ENCODE data around the gene CDH12.
"Not testable (repeated sequence)": the region's sequence is repeated elsewhere in the genome, so short reads cannot be mapped to it uniquely, and the experiment has no call there.

CDH12 gene

GRCh38 chr5:22651355-22651754 lies 201.8 kb downstream of the CDH12 start:
- in situ Hi-C loops (cut with MboI; ENCODE audit: low sequenced_read_pairs), result no loop called here

- in situ Hi-C loops (cut with MboI; ENCODE audit: low sequenced_read_pairs), result no loop called here
Observed at GRCh38 chr5:22650511-22650910, 202.6 kb downstream of the CDH12 start.

GRCh38 chr5:22649074-22649473 lies 204.1 kb downstream of the CDH12 start:
- in situ Hi-C loops (cut with MboI; ENCODE audit: low sequenced_read_pairs), result no loop called here

GRCh38 chr5:22644859-22645258 lies 208.3 kb downstream of the CDH12 start:
- in situ Hi-C loops (cut with MboI; ENCODE audit: low sequenced_read_pairs), result no loop called here

- in situ Hi-C loops (cut with MboI; ENCODE audit: low sequenced_read_pairs), result no loop called here
Observed at GRCh38 chr5:22643356-22643755, 209.8 kb downstream of the CDH12 start.

- in situ Hi-C loops (cut with MboI; ENCODE audit: low sequenced_read_pairs), result no loop called here
Observed at GRCh38 chr5:22631683-22632082, 221.5 kb downstream of the CDH12 start.

GRCh38 chr5:22627029-22627428 lies 226.1 kb downstream of the CDH12 start:
- in situ Hi-C loops (cut with MboI; ENCODE audit: low sequenced_read_pairs), result no loop called here

GRCh38 chr5:22625451-22625850 lies 227.7 kb downstream of the CDH12 start:
- in situ Hi-C loops (cut with MboI; ENCODE audit: low sequenced_read_pairs), result no loop called here

- in situ Hi-C loops (cut with MboI; ENCODE audit: low sequenced_read_pairs), result no loop called here
Observed at GRCh38 chr5:22621084-22621483, 232.1 kb downstream of the CDH12 start.

- in situ Hi-C loops (cut with MboI; ENCODE audit: low sequenced_read_pairs), result no loop called here
Observed at GRCh38 chr5:22615964-22616363, 237.2 kb downstream of the CDH12 start.

GRCh38 chr5:22614486-22615094 lies 238.6 kb downstream of the CDH12 start:
- in situ Hi-C loops (cut with MboI; ENCODE audit: low sequenced_read_pairs), result no loop called here

GRCh38 chr5:22612928-22613327 lies 240.2 kb downstream of the CDH12 start:
- in situ Hi-C loops (cut with MboI; ENCODE audit: low sequenced_read_pairs), result no loop called here

GRCh38 chr5:22611327-22611726 lies 241.8 kb downstream of the CDH12 start:
- in situ Hi-C loops (cut with MboI; ENCODE audit: low sequenced_read_pairs), result no loop called here

GRCh38 chr5:22607498-22607897 lies 245.6 kb downstream of the CDH12 start:
- in situ Hi-C loops (cut with MboI; ENCODE audit: low sequenced_read_pairs), result not testable (repeated sequence)

GRCh38 chr5:22605473-22605872 lies 247.7 kb downstream of the CDH12 start:
- in situ Hi-C loops (cut with MboI; ENCODE audit: low sequenced_read_pairs), result no loop called here

- in situ Hi-C loops (cut with MboI; ENCODE audit: low sequenced_read_pairs), result no loop called here
Observed at GRCh38 chr5:22604711-22605110, 248.4 kb downstream of the CDH12 start.

- in situ Hi-C loops (cut with MboI; ENCODE audit: low sequenced_read_pairs), result no loop called here
Observed at GRCh38 chr5:22598796-22599195, 254.3 kb downstream of the CDH12 start.

GRCh38 chr5:22596404-22596970 lies 256.7 kb downstream of the CDH12 start:
- in situ Hi-C loops (cut with MboI; ENCODE audit: low sequenced_read_pairs), result no loop called here

- in situ Hi-C loops (cut with MboI; ENCODE audit: low sequenced_read_pairs), result no loop called here
Observed at GRCh38 chr5:22594491-22594890, 258.7 kb downstream of the CDH12 start.

GRCh38 chr5:22593592-22593991 lies 259.6 kb downstream of the CDH12 start:
- in situ Hi-C loops (cut with MboI; ENCODE audit: low sequenced_read_pairs), result no loop called here

- in situ Hi-C loops (cut with MboI; ENCODE audit: low sequenced_read_pairs), result no loop called here
Observed at GRCh38 chr5:22591461-22591860, 261.7 kb downstream of the CDH12 start.

GRCh38 chr5:22590677-22591268 lies 262.4 kb downstream of the CDH12 start:
- in situ Hi-C loops (cut with MboI; ENCODE audit: low sequenced_read_pairs), result no loop called here

- in situ Hi-C loops (cut with MboI; ENCODE audit: low sequenced_read_pairs), result no loop called here
Observed at GRCh38 chr5:22577711-22578110, 275.4 kb downstream of the CDH12 start.
